ENCODE results near the gene ISG20. TPM values are rescaled to one million over a fixed set of nuclear protein-coding genes. Genes with fewer than 3 reads are reported as not detected.

The ISG20 gene
- total RNA-seq, 6 donors from 2014 or later, result 41.3 to 119 (median 67.0) TPM

DNA sequence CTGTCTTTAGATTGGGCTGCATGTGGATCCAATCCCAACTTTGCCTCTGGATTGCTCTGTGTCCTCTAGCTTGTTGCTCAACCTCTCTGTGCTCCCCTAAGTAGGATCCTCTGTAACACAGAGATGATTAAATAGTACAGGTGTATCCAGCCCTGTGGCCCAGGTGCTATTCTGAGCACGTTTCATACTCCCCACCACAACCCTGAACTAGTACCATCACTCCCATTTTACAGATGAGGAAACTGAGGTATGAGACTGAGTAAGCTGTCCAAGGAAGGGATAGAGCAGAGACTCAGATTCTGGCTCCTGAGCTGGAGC, 7.2 kb downstream of the ISG20 start:
- no peak for TF ChIP-seq CTCF (IDR thresholded peaks at IDR 0.05)
- no peak for TF ChIP-seq POLR2A (IDR thresholded peaks at IDR 0.05)
- TF ChIP-seq POLR2AphosphoS5 (IDR thresholded peaks at IDR 0.05), result no peak
- no peak for TF ChIP-seq EP300 (IDR thresholded peaks at IDR 0.05)
- peaks cover 0 to 17% (median 2%) of the 10 kb centered on the region in 4 donors for H3K36me3 ChIP-seq
- no peak overlapping the region for H3K27ac ChIP-seq
- WGBS, 2 donors, result 80 to 100% methylated on average over 1 of the region's 1 CpG
- DNase-seq (peak in 1 of 2 donors; percentile 6), ATAC-seq (ENCODE audit: low FRiP score in 2 of 2) (no peak)
- H3K27me3 ChIP-seq, result no peaks in the 10 kb centered on the region
- H3K4me1 ChIP-seq, result peaks cover 30 to 37% (median 35%) of the 10 kb centered on the region in 4 donors
- H3K9me3 ChIP-seq, result no peaks in the 10 kb centered on the region
- no peak overlapping the region for H3K4me3 ChIP-seq

DNA sequence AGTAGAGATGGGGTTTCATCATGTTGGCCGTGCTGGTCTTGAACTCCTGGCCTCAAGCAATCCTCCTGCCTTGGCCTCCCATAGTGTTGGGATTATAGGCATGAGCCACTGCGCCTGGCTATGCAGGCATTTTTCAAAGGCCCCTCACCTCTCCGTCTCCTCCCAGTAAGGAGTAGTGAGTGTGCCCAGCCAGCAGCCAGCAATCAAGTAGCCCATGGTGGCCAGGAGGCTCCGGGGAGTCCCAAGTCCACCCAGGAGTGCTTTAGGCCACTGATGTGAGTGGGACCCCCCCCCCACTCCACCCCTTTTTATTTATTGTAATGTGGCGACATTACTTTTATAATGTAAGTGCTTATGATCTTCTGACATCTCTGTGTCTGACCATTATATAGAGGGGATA, 8.1 kb downstream of the ISG20 start:
- DNase-seq (peak in 1 of 2 donors; percentile 5), ATAC-seq (ENCODE audit: low FRiP score in 2 of 2) (no peak)
- 80 to 83% methylated on average over 5 of the region's 5 CpGs for WGBS, 2 donors
- Histone ChIP-seq H3K27ac (peak overlapping the region in 2 of 4 donors; percentile 7 to 92), H3K9me3 (no peaks in the 10 kb centered on the region), H3K27me3 (no peaks in the 10 kb centered on the region), H3K36me3 (peaks cover 0 to 13% (median 2%) of the 10 kb centered on the region in 4 donors), H3K4me1 (peaks cover 27 to 32% (median 30%) of the 10 kb centered on the region in 4 donors), H3K4me3 (no peak overlapping the region)
- no peak for TF ChIP-seq POLR2AphosphoS5 (IDR thresholded peaks at IDR 0.05)
- TF ChIP-seq CTCF (IDR thresholded peaks at IDR 0.05), result no peak
- TF ChIP-seq POLR2A (IDR thresholded peaks at IDR 0.05), result no peak
- TF ChIP-seq EP300 (IDR thresholded peaks at IDR 0.05), result no peak

DNA sequence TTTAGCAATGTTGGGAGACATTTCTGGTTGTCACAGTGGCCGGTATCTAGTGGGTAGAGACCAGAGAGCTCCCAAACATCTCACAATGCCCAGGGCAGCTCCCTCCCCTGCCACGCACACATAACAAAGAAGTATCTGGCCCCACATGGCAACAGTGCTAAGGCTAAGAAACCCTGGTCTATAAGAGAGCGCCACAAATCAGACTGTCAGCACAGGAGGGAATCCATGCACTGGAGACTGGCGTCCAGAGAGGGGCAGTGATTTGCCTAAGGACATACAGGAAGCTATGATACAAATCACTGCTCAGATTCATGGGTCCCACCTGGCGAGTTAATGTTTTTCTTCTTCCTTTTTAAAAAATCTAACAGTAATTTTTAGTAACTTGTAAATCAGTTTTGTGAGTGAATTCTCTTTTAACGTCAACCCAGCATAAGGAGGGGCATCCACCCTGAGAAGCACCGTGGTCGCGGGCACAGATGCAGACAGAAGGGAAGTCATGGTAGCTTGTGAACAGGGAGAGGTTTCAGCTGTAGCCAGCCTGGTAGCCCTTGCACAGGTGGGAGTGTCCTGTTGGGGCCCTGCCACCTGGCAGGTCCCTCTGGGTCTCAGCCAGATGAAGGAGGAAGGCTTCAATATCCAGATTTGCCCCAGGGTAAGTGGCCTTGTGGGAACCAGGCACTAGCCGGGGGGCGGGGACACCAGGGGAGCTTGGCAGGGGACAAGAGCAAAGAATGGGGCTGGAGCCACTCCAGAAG, 8.7 kb downstream of the ISG20 start:
- Histone ChIP-seq H3K27me3 (no peaks in the 10 kb centered on the region), H3K4me1 (peaks cover 27 to 32% (median 28%) of the 10 kb centered on the region in 4 donors), H3K27ac (peak overlapping the region in 3 of 4 donors; percentile 84 to 92 (median 85)), H3K4me3 (no peak overlapping the region), H3K36me3 (peaks cover 0 to 13% (median 2%) of the 10 kb centered on the region in 4 donors), H3K9me3 (no peaks in the 10 kb centered on the region)
- 79 to 88% methylated on average over 9 to 11 of the region's 11 CpGs for WGBS, 2 donors
- DNase-seq (peak in 1 of 2 donors; percentile 65), ATAC-seq (ENCODE audit: low FRiP score in 2 of 2) (no peak)
- TF ChIP-seq CTCF (IDR thresholded peaks at IDR 0.05), result no peak
- peak in 1 of 4 donors; percentile 24 for TF ChIP-seq EP300 (IDR thresholded peaks at IDR 0.05)

DNA sequence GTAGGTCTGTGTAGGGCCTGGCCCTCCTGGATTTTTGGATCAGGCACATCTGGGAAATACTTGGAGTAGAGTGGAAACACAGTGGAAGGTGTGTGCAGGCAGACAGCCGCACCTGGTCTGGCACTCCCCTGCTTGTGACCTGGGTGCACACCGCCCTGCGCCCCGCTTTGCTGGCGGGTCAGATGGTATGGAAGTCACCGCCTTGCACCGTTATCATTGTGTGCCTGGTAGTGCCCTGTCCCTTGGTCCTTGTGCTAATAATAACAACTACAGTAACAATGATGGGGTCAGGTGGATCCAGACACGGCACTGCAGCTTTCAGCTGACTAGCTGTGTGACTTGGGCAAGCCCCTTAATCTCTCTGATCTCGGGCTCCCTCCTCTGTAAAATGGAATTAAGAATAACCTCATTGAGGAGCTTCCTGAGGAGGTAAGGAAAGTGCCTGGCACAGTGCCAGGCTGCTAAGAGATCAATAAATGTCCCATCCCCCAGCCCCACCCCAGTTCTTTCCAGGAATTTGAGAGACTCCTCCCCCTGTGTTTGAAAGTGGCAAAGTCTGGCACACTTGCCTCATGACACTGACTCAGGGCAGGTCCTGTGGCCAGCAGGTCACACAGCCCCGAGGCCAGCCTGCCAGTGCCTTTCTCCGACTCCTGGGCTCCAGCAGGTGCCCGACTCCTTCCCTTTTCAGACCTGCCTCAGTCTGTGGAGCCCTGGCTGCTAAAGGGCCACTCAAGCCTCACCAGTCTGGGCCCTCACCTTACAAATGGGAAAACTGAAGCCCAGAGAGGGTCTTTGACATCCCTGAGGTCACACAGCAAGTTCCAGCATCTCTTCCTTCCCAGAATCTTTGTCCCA, 9.8 kb downstream of the ISG20 start:
- H3K4me3 ChIP-seq, result no peak overlapping the region
- H3K27me3 ChIP-seq, result no peaks in the 10 kb centered on the region
- TF ChIP-seq POLR2A (IDR thresholded peaks at IDR 0.05) (no peak), POLR2AphosphoS5 (IDR thresholded peaks at IDR 0.05) (no peak), CTCF (IDR thresholded peaks at IDR 0.05) (no peak), EP300 (IDR thresholded peaks at IDR 0.05) (peak in 1 of 4 donors; percentile 41)
- no peaks in the 10 kb centered on the region for H3K9me3 ChIP-seq
- H3K36me3 ChIP-seq, result peaks cover 0 to 14% (median 3%) of the 10 kb centered on the region in 4 donors
- peak in 1 of 2 donors; percentile 25 for ATAC-seq (ENCODE audit: low FRiP score in 2 of 2)
- H3K4me1 ChIP-seq, result peaks cover 27 to 30% (median 30%) of the 10 kb centered on the region in 4 donors
- DNase-seq, result peak in 1 of 2 donors; percentile 63
- WGBS, 2 donors, result 71 to 75% methylated on average over 9 to 12 of the region's 12 CpGs
- H3K27ac ChIP-seq, result peak overlapping the region; percentile 77 to 92 (median 84)
